Measurements from ENCODE around the gene DIAPH3.

DIAPH3 gene

DNA sequence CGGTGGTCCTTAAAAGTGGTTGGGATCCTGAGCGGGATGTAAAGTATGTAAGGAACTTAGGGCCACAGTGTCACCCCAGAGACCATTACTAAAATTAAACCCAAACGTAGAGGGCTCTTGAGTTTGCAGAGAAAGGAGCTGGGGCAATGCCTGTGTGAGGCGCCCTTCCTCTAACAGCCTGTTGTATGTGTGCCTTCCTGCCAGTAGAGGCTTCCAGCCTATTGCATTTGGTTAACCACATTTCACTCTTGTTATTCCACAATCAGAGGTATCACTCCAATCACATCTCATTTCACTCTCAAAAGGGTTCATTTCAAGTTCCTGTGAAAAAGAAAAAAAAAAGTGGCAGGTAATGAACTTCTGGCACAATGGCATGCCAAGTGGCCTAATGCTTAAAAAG lies 29.4 kb downstream of the DIAPH3 start:
- Histone ChIP-seq H3K27me3 (ENCODE audit: control insufficient read depth in 1 of 2, insufficient read depth in 1 of 2, low read length in 2 of 2) (no peaks in the 10 kb centered on the region), H3K9me3 (ENCODE audit: control insufficient read depth, low read length) (no peaks in the 10 kb centered on the region), H3K27ac (ENCODE audit: low read length, poor library complexity, severe bottlenecking) (no peak overlapping the region), H3K23ac (ENCODE audit: low read length in 2 of 2) (no peak overlapping the region), H2BK5ac (ENCODE audit: low read depth, low read length, poor library complexity, severe bottlenecking) (no peak overlapping the region), H2AK5ac (ENCODE audit: low read length, severe bottlenecking) (no peak overlapping the region), H3K4me2 (ENCODE audit: low read length, poor library complexity, severe bottlenecking) (no peak overlapping the region), H2BK12ac (ENCODE audit: low read length in 2 of 2) (no peak overlapping the region), H3K18ac (ENCODE audit: low read depth in 1 of 2, low read length in 2 of 2) (no peak overlapping the region), H4K91ac (ENCODE audit: low read length) (no peak overlapping the region), H3K9ac (ENCODE audit: low read length) (no peak overlapping the region), H2BK15ac (ENCODE audit: low read depth, poor library complexity, severe bottlenecking) (no peak overlapping the region), H3K14ac (ENCODE audit: low read length in 2 of 2) (no peak overlapping the region), H4K8ac (ENCODE audit: low read length) (no peak overlapping the region), H3K79me1 (replicated peaks; ENCODE audit: low read length, poor library complexity, severe bottlenecking) (peaks cover 5% of the 10 kb centered on the region), H3K4me1 (ENCODE audit: control insufficient read depth, insufficient read depth, low read depth, low read length) (no peaks in the 10 kb centered on the region), H3K4me3 (ENCODE audit: insufficient read depth in 1 of 2, low read depth in 1 of 2, low read length in 2 of 2) (no peak overlapping the region), H3K4ac (ENCODE audit: low read depth in 1 of 2, low read length in 2 of 2) (no peak overlapping the region), H3K36me3 (ENCODE audit: control insufficient read depth in 1 of 2, insufficient read depth in 2 of 2, low read depth in 1 of 2, low read length in 2 of 2) (peaks cover 0 to 6% of the 10 kb centered on the region in 2 experiments), H2AFZ (ENCODE audit: low read depth, low read length) (no peak overlapping the region), H2BK120ac (ENCODE audit: low read depth, low read length) (no peak overlapping the region)
- peak; percentile 24 for DNase-seq
- WGBS: 69% methylated on average over 2 of the region's 4 CpGs

DNA sequence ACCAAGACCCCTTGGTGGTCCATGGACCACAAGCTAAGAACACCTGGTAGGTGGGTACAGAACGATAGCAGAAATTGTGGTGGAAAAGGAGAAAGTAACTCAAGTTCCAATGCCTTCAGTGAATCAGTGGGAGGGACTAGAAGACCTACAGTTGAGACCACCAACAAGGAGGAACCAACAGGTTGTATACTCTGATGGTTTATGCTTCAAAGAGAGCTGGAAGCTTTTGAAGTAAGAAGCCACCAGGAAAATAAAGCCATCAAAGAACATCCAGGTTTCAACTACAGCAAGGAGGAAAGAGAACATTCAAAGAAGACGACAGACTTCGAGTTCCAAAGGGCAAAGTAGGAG lies 42.4 kb downstream of the DIAPH3 start:
- Histone ChIP-seq H3K4me1 (ENCODE audit: control insufficient read depth, insufficient read depth, low read depth, low read length) (no peaks in the 10 kb centered on the region), H3K27me3 (ENCODE audit: control insufficient read depth in 1 of 2, insufficient read depth in 1 of 2, low read length in 2 of 2) (no peaks in the 10 kb centered on the region), H3K14ac (ENCODE audit: low read length in 2 of 2) (no peak overlapping the region), H3K36me3 (ENCODE audit: control insufficient read depth in 1 of 2, insufficient read depth in 2 of 2, low read depth in 1 of 2, low read length in 2 of 2) (peaks cover 0 to 5% of the 10 kb centered on the region in 2 experiments), H3K27ac (ENCODE audit: low read length, poor library complexity, severe bottlenecking) (no peak overlapping the region), H3K9ac (ENCODE audit: low read length) (no peak overlapping the region), H3K18ac (ENCODE audit: low read depth in 1 of 2, low read length in 2 of 2) (no peak overlapping the region), H3K4ac (ENCODE audit: low read depth in 1 of 2, low read length in 2 of 2) (no peak overlapping the region), H3K23ac (ENCODE audit: low read length in 2 of 2) (no peak overlapping the region), H2AFZ (ENCODE audit: low read depth, low read length) (no peak overlapping the region), H2AK5ac (ENCODE audit: low read length, severe bottlenecking) (no peak overlapping the region), H2BK5ac (ENCODE audit: low read depth, low read length, poor library complexity, severe bottlenecking) (no peak overlapping the region), H2BK15ac (ENCODE audit: low read depth, poor library complexity, severe bottlenecking) (no peak overlapping the region), H3K4me2 (ENCODE audit: low read length, poor library complexity, severe bottlenecking) (no peak overlapping the region), H3K9me3 (ENCODE audit: control insufficient read depth, low read length) (peaks cover 27% of the 10 kb centered on the region), H2BK12ac (ENCODE audit: low read length in 2 of 2) (no peak overlapping the region), H3K4me3 (ENCODE audit: insufficient read depth in 1 of 2, low read depth in 1 of 2, low read length in 2 of 2) (no peak overlapping the region), H2BK120ac (ENCODE audit: low read depth, low read length) (no peak overlapping the region), H4K8ac (ENCODE audit: low read length) (no peak overlapping the region), H3K79me1 (replicated peaks; ENCODE audit: low read length, poor library complexity, severe bottlenecking) (peaks cover 18% of the 10 kb centered on the region), H4K91ac (ENCODE audit: low read length) (no peak overlapping the region)
- DNase-seq: no peak
- 98% methylated on average over 3 of the region's 3 CpGs for WGBS

DNA sequence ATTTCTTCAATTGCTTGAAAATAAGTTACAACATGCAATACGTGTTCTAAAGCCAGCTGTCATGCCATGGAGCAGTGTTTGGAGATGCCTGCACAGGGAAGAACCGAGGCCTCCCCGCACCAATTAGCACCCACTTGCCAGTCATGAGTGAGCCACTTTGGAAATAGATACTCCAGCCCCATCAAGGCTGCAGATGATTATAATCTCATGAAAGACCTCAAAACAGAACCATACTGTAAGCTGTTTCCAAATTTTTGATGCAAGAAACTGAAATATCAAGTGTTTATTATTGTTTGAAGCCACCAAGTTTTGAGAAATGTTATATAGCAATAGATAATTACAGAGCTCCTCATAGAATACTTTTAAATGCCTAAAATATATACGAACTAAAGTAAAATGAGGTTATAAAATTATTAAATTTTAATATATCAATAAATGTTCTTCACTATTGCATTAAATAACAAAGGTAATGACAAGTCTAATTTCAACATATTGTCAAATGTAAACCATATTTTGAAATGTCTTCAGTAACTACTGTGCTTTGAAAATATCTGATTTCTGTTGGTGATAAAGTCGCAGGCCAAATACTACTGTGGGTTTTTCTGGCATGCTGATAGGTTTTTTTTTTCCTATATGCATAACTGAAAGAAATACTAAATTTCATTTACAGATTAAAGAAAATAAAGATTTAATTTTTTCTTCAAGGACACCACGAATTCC lies 43.0 kb downstream of the DIAPH3 start:
- Histone ChIP-seq H2BK15ac (ENCODE audit: low read depth, poor library complexity, severe bottlenecking) (no peak overlapping the region), H2BK120ac (ENCODE audit: low read depth, low read length) (no peak overlapping the region), H4K91ac (ENCODE audit: low read length) (no peak overlapping the region), H3K23ac (ENCODE audit: low read length in 2 of 2) (no peak overlapping the region), H3K9me3 (ENCODE audit: control insufficient read depth, low read length) (peaks cover 27% of the 10 kb centered on the region), H3K4ac (ENCODE audit: low read depth in 1 of 2, low read length in 2 of 2) (no peak overlapping the region), H3K14ac (ENCODE audit: low read length in 2 of 2) (no peak overlapping the region), H3K79me1 (replicated peaks; ENCODE audit: low read length, poor library complexity, severe bottlenecking) (peaks cover 18% of the 10 kb centered on the region), H3K18ac (ENCODE audit: low read depth in 1 of 2, low read length in 2 of 2) (no peak overlapping the region), H2BK5ac (ENCODE audit: low read depth, low read length, poor library complexity, severe bottlenecking) (no peak overlapping the region), H3K9ac (ENCODE audit: low read length) (no peak overlapping the region), H3K4me3 (ENCODE audit: insufficient read depth in 1 of 2, low read depth in 1 of 2, low read length in 2 of 2) (no peak overlapping the region), H3K27ac (ENCODE audit: low read length, poor library complexity, severe bottlenecking) (no peak overlapping the region), H2AK5ac (ENCODE audit: low read length, severe bottlenecking) (no peak overlapping the region), H2AFZ (ENCODE audit: low read depth, low read length) (no peak overlapping the region), H3K36me3 (ENCODE audit: control insufficient read depth in 1 of 2, insufficient read depth in 2 of 2, low read depth in 1 of 2, low read length in 2 of 2) (peaks cover 0 to 5% of the 10 kb centered on the region in 2 experiments), H2BK12ac (ENCODE audit: low read length in 2 of 2) (no peak overlapping the region), H4K8ac (ENCODE audit: low read length) (no peak overlapping the region), H3K4me1 (ENCODE audit: control insufficient read depth, insufficient read depth, low read depth, low read length) (no peaks in the 10 kb centered on the region), H3K27me3 (ENCODE audit: control insufficient read depth in 1 of 2, insufficient read depth in 1 of 2, low read length in 2 of 2) (no peaks in the 10 kb centered on the region), H3K4me2 (ENCODE audit: low read length, poor library complexity, severe bottlenecking) (no peak overlapping the region)
- DNase-seq: no peak
- WGBS: 98% methylated on average over 4 of the region's 6 CpGs

DNA sequence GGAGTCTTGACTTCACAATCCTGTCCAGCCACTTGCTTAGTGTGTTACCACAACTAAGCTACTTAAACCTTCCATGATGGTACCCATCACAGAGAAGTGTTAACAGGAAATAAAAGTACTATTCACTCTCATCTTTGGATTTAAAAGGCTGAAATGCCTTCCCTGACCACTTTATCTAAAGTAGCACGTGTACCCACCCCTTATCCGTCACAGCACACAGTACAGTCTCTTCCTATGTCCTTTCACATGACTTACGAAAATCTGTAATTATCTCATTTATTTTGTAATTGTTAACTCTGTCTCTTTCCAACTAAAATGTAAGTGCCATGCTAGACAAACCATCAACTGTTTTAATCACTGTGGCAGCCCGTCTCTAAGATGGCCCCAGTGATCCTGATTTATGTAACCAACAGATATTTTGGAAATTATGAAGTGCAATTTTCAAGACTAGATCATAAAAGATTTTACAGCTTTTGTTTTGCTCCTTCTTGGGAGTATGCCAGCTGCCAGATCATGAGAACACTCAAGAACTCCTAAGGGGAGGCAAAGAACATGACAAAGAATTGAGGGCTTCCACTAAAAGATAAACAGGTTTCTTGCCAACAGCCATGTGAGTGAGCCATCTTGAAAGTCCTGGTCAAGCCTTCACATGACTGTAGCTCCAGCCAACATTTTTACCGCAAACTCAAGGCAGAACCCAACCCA lies 44.9 kb downstream of the DIAPH3 start:
- H3K27me3 ChIP-seq (ENCODE audit: control insufficient read depth in 1 of 2, insufficient read depth in 1 of 2, low read length in 2 of 2): no peaks in the 10 kb centered on the region
- no peak overlapping the region for H2AFZ ChIP-seq (ENCODE audit: low read depth, low read length)
- no peak overlapping the region for H2BK120ac ChIP-seq (ENCODE audit: low read depth, low read length)
- no peak overlapping the region for H4K91ac ChIP-seq (ENCODE audit: low read length)
- H3K14ac ChIP-seq (ENCODE audit: low read length in 2 of 2): no peak overlapping the region
- no peak overlapping the region for H3K9ac ChIP-seq (ENCODE audit: low read length)
- H3K4me1 ChIP-seq (ENCODE audit: control insufficient read depth, insufficient read depth, low read depth, low read length): no peaks in the 10 kb centered on the region
- H4K8ac ChIP-seq (ENCODE audit: low read length): no peak overlapping the region
- H3K9me3 ChIP-seq (ENCODE audit: control insufficient read depth, low read length): peaks cover 33% of the 10 kb centered on the region
- no peak overlapping the region for H2BK15ac ChIP-seq (ENCODE audit: low read depth, poor library complexity, severe bottlenecking)
- peaks cover 14% of the 10 kb centered on the region for H3K79me1 ChIP-seq (replicated peaks; ENCODE audit: low read length, poor library complexity, severe bottlenecking)
- H2BK12ac ChIP-seq (ENCODE audit: low read length in 2 of 2): no peak overlapping the region
- no peak overlapping the region for H3K27ac ChIP-seq (ENCODE audit: low read length, poor library complexity, severe bottlenecking)
- DNase-seq: no peak
- no peak overlapping the region for H3K4ac ChIP-seq (ENCODE audit: low read depth in 1 of 2, low read length in 2 of 2)
- no peak overlapping the region for H3K4me3 ChIP-seq (ENCODE audit: insufficient read depth in 1 of 2, low read depth in 1 of 2, low read length in 2 of 2)
- no peak overlapping the region for H2BK5ac ChIP-seq (ENCODE audit: low read depth, low read length, poor library complexity, severe bottlenecking)
- no peak overlapping the region for H3K4me2 ChIP-seq (ENCODE audit: low read length, poor library complexity, severe bottlenecking)
- peak overlapping the region in 1 of 2 experiments; percentile 24 for H3K18ac ChIP-seq (ENCODE audit: low read depth in 1 of 2, low read length in 2 of 2)
- H3K23ac ChIP-seq (ENCODE audit: low read length in 2 of 2): no peak overlapping the region
- 98% methylated on average over 3 of the region's 5 CpGs for WGBS
- no peak overlapping the region for H2AK5ac ChIP-seq (ENCODE audit: low read length, severe bottlenecking)
- H3K36me3 ChIP-seq (ENCODE audit: control insufficient read depth in 1 of 2, insufficient read depth in 2 of 2, low read depth in 1 of 2, low read length in 2 of 2): peaks cover 0 to 6% of the 10 kb centered on the region in 2 experiments

All from mesenchymal stem cell (in vitro differentiated cells and primary cell).